GM12878 (cell line): ENCODE data around the gene F2RL3. TPM values are rescaled to one million over a fixed set of nuclear protein-coding genes. Genes with fewer than 3 reads are reported as not detected.

Experiments
- ATAC-seq: fragments of 200-7000 bp; cut with Tn5 transposase; 3 replicates; pipeline ENCODE4 v1.9.1; 2020; ENCODE audit warnings: mild to moderate bottlenecking, moderate library complexity
- BruUV-seq: library from RNA; stranded (reverse); fragments of 400-500 nt; replicated peaks from 2 replicates; lab custom pipeline; 2021; lab: Mats Ljungman, UMichigan
- CTCF ChIA-PET: fragments of 300-600 bp; sonication (Branson Sonifier 250); formaldehyde crosslinking; extraction: SDS; loops from one replicate; lab custom pipeline; 2021; ENCODE audit warnings: inconsistent platforms; lab: Yijun Ruan, JAX
- POLR2A ChIA-PET: fragments of 350-600 bp; formaldehyde crosslinking; extraction: SDS; loops from one replicate; lab custom pipeline; 2021; ENCODE audit warnings: inconsistent platforms; lab: Charles Lee
- RAD21 ChIA-PET: fragments of 300-600 bp; sonication (Branson Sonifier 250); formaldehyde crosslinking; loops from one replicate; lab custom pipeline; 2023; ENCODE audit warnings: antibody characterized with exemption; ENCODE audit not compliant: unreplicated experiment; lab: Charles Lee
- SMC1A ChIA-PET: fragments of 300-600 bp; sonication (Branson Sonifier 250); formaldehyde crosslinking; loops from one replicate; lab custom pipeline; 2023; ENCODE audit not compliant: unreplicated experiment, uncharacterized antibody; lab: Charles Lee
- DNase-seq: peaks from one replicate; pipeline ENCODE4 v3.0.0-alpha.2; 2011; ENCODE audit warnings: low read depth, low spot score
- FAIRE-seq: peaks from 3 replicates; lab custom pipeline; 2011; peaks lifted over from hg19 to GRCh38; lab: Jason Lieb, UNC
- H2AFZ ChIP-seq: 2 replicates; pipeline ENCODE4 v1.6.0; 2011; ENCODE audit warnings: low read depth, low read length, control low read depth; ENCODE audit not compliant: control insufficient read depth
- H3K27ac ChIP-seq: 2 replicates; pipeline ENCODE4 v1.5.1; 2011; ENCODE audit warnings: control low read depth; ENCODE audit not compliant: control insufficient read depth, insufficient read depth
- H3K27me3 ChIP-seq, 2 experiments: replicated peaks in 1 of 2; 2 replicates each; pipeline versions ENCODE4 v1.6.0 to v1.6.1; 2011; ENCODE audit warnings: low read length in 1 of 2; ENCODE audit not compliant: control insufficient read depth in 2 of 2, insufficient read depth in 2 of 2
- H3K36me3 ChIP-seq, 2 experiments: 2 replicates each; pipeline ENCODE4 v1.5.1; 2011; ENCODE audit warnings: low read length in 1 of 2; ENCODE audit not compliant: control insufficient read depth in 2 of 2, insufficient read depth in 2 of 2
- H3K4me1 ChIP-seq: 2 replicates; pipeline ENCODE4 v1.6.1; 2011; ENCODE audit warnings: mild to moderate bottlenecking, low read length, moderate library complexity, mixed read lengths; ENCODE audit not compliant: control insufficient read depth, insufficient read depth
- H3K4me2 ChIP-seq: 2 replicates; pipeline ENCODE4 v1.6.0; 2011; ENCODE audit warnings: control low read depth; ENCODE audit not compliant: control insufficient read depth, insufficient read depth
- H3K4me3 ChIP-seq: fragments of 200-600 bp; sonication (generic); 2 replicates; pipeline ENCODE4 v1.5.1; 2016
- H3K79me2 ChIP-seq: 2 replicates; pipeline ENCODE4 v1.6.0; 2011; ENCODE audit warnings: low read length; ENCODE audit not compliant: control insufficient read depth, insufficient read depth
- H3K9ac ChIP-seq: 2 replicates; pipeline ENCODE4 v1.8.0; 2011; ENCODE audit warnings: low read length, control low read depth, mixed read lengths; ENCODE audit not compliant: control insufficient read depth, insufficient read depth
- H3K9me3 ChIP-seq: replicated peaks from 3 replicates; pipeline ENCODE4 v1.5.1; 2011; ENCODE audit warnings: mild to moderate bottlenecking, low read length; ENCODE audit not compliant: control insufficient read depth, insufficient read depth
- H4K20me1 ChIP-seq: 2 replicates; pipeline ENCODE4 v1.6.0; 2011; ENCODE audit not compliant: control insufficient read depth, insufficient read depth
- BCL3 ChIP-seq: IDR thresholded peaks from 2 replicates; pipeline ENCODE4 v1.6.1; 2011; ENCODE audit warnings: borderline replicate concordance, low read depth, mild to moderate bottlenecking, moderate library complexity, low read length; ENCODE audit not compliant: insufficient read depth, poor library complexity, severe bottlenecking
- BRCA1 ChIP-seq: IDR thresholded peaks from 2 replicates; pipeline ENCODE4 v1.6.1; 2011; ENCODE audit warnings: low read depth, low read length, improper control_type of control experiment
- EGR1 ChIP-seq, 2 experiments: IDR thresholded peaks; 1 replicate in 1 of 2; 2 replicates in 1 of 2; pipeline ENCODE4 v1.6.1; 2011 to 2012; ENCODE audit warnings: low read depth in 2 of 2, low read length in 2 of 2, borderline replicate concordance in 1 of 2, mild to moderate bottlenecking in 1 of 2, moderate library complexity in 1 of 2
- LARP7 ChIP-seq: fragments of 450-650 bp; IDR thresholded peaks from 2 replicates; pipeline ENCODE4 v1.6.1; 2017; ENCODE audit warnings: mild to moderate bottlenecking
- PAX5 ChIP-seq: IDR thresholded peaks from 2 replicates; pipeline ENCODE4 v1.6.1; 2011; ENCODE audit warnings: low read depth, low read length, borderline replicate concordance
- POLR2AphosphoS5 ChIP-seq: IDR thresholded peaks from 2 replicates; pipeline ENCODE4 v1.6.1; 2011; ENCODE audit warnings: mild to moderate bottlenecking, low read length, inconsistent platforms
- POU2F2 ChIP-seq: IDR thresholded peaks from 3 replicates; pipeline ENCODE4 v1.6.1; 2011; ENCODE audit warnings: low read depth, mild to moderate bottlenecking, low read length, borderline replicate concordance
- RFX5 ChIP-seq: IDR thresholded peaks from 2 replicates; pipeline ENCODE4 v1.6.1; 2011; ENCODE audit warnings: low read depth, low read length, improper control_type of control experiment
- SIX5 ChIP-seq: IDR thresholded peaks from 2 replicates; pipeline ENCODE4 v1.6.1; 2011; ENCODE audit warnings: mild to moderate bottlenecking, low read depth, low read length, moderate library complexity; ENCODE audit not compliant: severe bottlenecking
- SREBF2 ChIP-seq: IDR thresholded peaks from 2 replicates; pipeline ENCODE4 v1.6.1; 2012; ENCODE audit warnings: mild to moderate bottlenecking, low read length
- TARDBP ChIP-seq: IDR thresholded peaks from 2 replicates; pipeline ENCODE4 v1.6.1; 2016; ENCODE audit warnings: borderline replicate concordance
- ZBTB11 ChIP-seq: fragments of 450-650 bp; formaldehyde crosslinking; IDR thresholded peaks from 2 replicates; pipeline ENCODE4 v1.5.0; 2022; ENCODE audit warnings: mild to moderate bottlenecking, missing genetic modification characterization
- WGBS: methylation state at CpG from one replicate; pipeline ENCODE4 v1.1.6; 2016; ENCODE audit warnings: low lambda C conversion rate; ENCODE audit not compliant: insufficient replicate concordance, insufficient coverage; ENCODE audit errors: missing lambda C conversion rate; 5-methylcytosine and 5-hydroxymethylcytosine counted together
- in situ Hi-C: fragments of 300-500 bp; cut with MboI; formaldehyde crosslinking; loops from 9 replicates; pipeline ENCODE4 v1.14.3; 2018; ENCODE audit warnings: mixed read lengths
- intact Hi-C: fragments of 100-400 bp; cut with micrococcal nuclease; formaldehyde crosslinking; loops from one replicate; pipeline ENCODE4 v1.14.2; 2022; ENCODE audit not compliant: unreplicated experiment
- polyA plus RNA-seq, 11 experiments: library from polyadenylated mRNA; depleted of rRNA in 4 of 11; unstranded in 6 of 11; stranded (reverse) in 5 of 11; fragments of >200 nt; fragmentation: Nextera tagmentation in 4 of 11; fragmentation: Illumina TruSeq in 1 of 11; extraction: Ambion mirVana in 4 of 11; extraction: Trizol in 1 of 11; gene quantifications; 1 replicate in 1 of 11; 2 replicates in 10 of 11; pipeline versions ENCODE4 v1.2.1 to v1.2.3, GENCODE V29; 2011 to 2016; ENCODE audit warnings: inconsistent platforms in 2 of 11, missing spikeins in 2 of 11, low read depth in 1 of 11
- total RNA-seq, 4 experiments: library from RNA; depleted of rRNA in 3 of 4; stranded (reverse); fragments of >200 nt in 3 of 4; fragmentation: Illumina TruSeq in 1 of 4; extraction: Trizol in 1 of 4; gene quantifications; 2 replicates each; pipeline versions ENCODE4 v1.2.1 to v1.2.3, GENCODE V29; 2013 to 2021
- TF ChIP-seq, protein P1 (sequence below): IDR thresholded peaks from 2 replicates; pipeline ENCODE4 v1.6.1; 2012; ENCODE audit warnings: low read depth, low read length, improper control_type of control experiment

Gene F2RL3
- total and polyA plus RNA-seq, 10 of the 15 experiments (the other 5 are each of a cell fraction or from before 2014, with no cell fraction given) = 0.01 to 1.2 (median 0.29) TPM

DNA sequence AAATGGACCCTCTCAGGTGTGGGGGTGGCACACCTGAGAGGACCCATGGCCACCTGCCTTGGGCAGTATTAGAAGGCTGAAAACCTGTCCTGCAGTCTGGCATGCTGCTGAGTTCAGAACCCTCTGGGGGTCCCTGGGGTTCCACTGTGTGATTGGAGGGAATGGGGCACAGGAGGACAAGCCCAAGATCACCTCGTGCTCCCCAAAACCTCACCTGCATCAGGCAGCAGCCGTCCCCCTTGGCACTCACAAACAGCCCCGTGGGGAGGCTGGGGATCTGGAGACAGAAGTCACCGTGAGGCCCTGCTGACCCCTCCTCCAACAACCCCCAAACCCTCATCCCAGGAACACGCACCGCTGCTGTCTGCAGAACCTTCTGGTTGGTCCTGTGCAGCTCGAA lies 14.5 kb downstream of the F2RL3 start:
- DNase-seq (no peak), ATAC-seq (no peak), FAIRE-seq (no peak)
- no peaks in the 10 kb centered on the region for H3K9me3 ChIP-seq
- ChIA-PET CTCF (no interaction called here), SMC1A (no interaction called here), RAD21 (no interaction called here), POLR2A (no interaction called here)
- intact Hi-C loops = no loop called here
- peaks cover 17% of the 10 kb centered on the region for H3K4me1 ChIP-seq
- no peak overlapping the region for H3K9ac ChIP-seq
- no TSS peak for BruUV-seq
- no peak overlapping the region for H2AFZ ChIP-seq
- 29% methylated on average over 7 of the region's 7 CpGs for WGBS
- H4K20me1 ChIP-seq = no peaks in the 10 kb centered on the region
- no peak overlapping the region for H3K4me2 ChIP-seq
- no peaks in the 10 kb centered on the region for H3K27me3 ChIP-seq
- H3K79me2 ChIP-seq = no peaks in the 10 kb centered on the region
- TF ChIP-seq SREBF2 (no peak), TARDBP (no peak), LARP7 (no peak), PAX5 (no peak), RFX5 (no peak), BCL3 (no peak), BRCA1 (no peak), SIX5 (no peak), POU2F2 (no peak), ZBTB11 (CRISPR knock-in tag) (no peak), POLR2AphosphoS5 (no peak), EGR1 (IDR thresholded peaks at IDR 0.05; ENCODE audit: borderline replicate concordance in 1 of 2, low read depth in 2 of 2, low read length in 2 of 2) (no peak)
- TF ChIP-seq, protein P1, sequence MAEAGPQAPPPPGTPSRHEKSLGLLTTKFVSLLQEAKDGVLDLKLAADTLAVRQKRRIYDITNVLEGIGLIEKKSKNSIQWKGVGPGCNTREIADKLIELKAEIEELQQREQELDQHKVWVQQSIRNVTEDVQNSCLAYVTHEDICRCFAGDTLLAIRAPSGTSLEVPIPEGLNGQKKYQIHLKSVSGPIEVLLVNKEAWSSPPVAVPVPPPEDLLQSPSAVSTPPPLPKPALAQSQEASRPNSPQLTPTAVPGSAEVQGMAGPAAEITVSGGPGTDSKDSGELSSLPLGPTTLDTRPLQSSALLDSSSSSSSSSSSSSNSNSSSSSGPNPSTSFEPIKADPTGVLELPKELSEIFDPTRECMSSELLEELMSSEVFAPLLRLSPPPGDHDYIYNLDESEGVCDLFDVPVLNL = no peak
- H3K27ac ChIP-seq = no peak overlapping the region
- in situ Hi-C loops = loop anchor here (5.0 kb wide), 1 partner anchor 131 kb away; no protein-coding TSS in a partner anchor
- H3K4me3 ChIP-seq = no peak overlapping the region
- H3K36me3 ChIP-seq = no peaks in the 10 kb centered on the region
